Stomach (tissue), 4 donors: Measurements from ENCODE around the gene SLC37A4.

ENCODE experiments used
- EP300 ChIP-seq: sonication (generic); formaldehyde crosslinking; IDR thresholded peaks from one replicate; pipeline ENCODE4 v1.6.1; 2017; ENCODE audit warnings: antibody characterized with exemption
- POLR2A ChIP-seq, 4 donors: fragments of 450-650 bp; IDR thresholded peaks; one replicate each; pipeline ENCODE4 v1.6.1; 2016; ENCODE audit warnings: antibody characterized with exemption in 4 of 4, control low read depth in 2 of 4, mild to moderate bottlenecking in 1 of 4, moderate library complexity in 1 of 4
- POLR2AphosphoS5 ChIP-seq, 3 donors: sonication (generic); formaldehyde crosslinking; IDR thresholded peaks; one replicate each; pipeline ENCODE4 v1.6.1; 2016; ENCODE audit warnings: antibody characterized with exemption in 3 of 3
- TF ChIP-seq, protein P1 (sequence below), 7 experiments: fragments of 450-650 bp in 4 of 7; fragments of 200-600 bp in 3 of 7; sonication (generic) in 3 of 7; IDR thresholded peaks; one replicate each; pipeline ENCODE4 v1.5.1; 2016 to 2019; ENCODE audit warnings: antibody characterized with exemption in 7 of 7, control low read depth in 2 of 7, mild to moderate bottlenecking in 1 of 7

GRCh38 chr11:118975771-118976709 lies 54.6 kb downstream of the SLC37A4 start:
- no peak for TF ChIP-seq POLR2A (IDR thresholded peaks at IDR 0.05)
- no peak for TF ChIP-seq EP300
- TF ChIP-seq, protein P1, sequence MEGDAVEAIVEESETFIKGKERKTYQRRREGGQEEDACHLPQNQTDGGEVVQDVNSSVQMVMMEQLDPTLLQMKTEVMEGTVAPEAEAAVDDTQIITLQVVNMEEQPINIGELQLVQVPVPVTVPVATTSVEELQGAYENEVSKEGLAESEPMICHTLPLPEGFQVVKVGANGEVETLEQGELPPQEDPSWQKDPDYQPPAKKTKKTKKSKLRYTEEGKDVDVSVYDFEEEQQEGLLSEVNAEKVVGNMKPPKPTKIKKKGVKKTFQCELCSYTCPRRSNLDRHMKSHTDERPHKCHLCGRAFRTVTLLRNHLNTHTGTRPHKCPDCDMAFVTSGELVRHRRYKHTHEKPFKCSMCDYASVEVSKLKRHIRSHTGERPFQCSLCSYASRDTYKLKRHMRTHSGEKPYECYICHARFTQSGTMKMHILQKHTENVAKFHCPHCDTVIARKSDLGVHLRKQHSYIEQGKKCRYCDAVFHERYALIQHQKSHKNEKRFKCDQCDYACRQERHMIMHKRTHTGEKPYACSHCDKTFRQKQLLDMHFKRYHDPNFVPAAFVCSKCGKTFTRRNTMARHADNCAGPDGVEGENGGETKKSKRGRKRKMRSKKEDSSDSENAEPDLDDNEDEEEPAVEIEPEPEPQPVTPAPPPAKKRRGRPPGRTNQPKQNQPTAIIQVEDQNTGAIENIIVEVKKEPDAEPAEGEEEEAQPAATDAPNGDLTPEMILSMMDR (IDR thresholded peaks at IDR 0.05): no peak
- no peak for TF ChIP-seq POLR2AphosphoS5 (IDR thresholded peaks at IDR 0.05)
